GM23338 (cell line): ENCODE measurements around the gene OXCT2.

ENCODE experiments used
- ETS1 ChIP-seq: IDR thresholded peaks from 2 replicates; pipeline ENCODE4 v1.6.1; 2016; ENCODE audit warnings: antibody characterized with exemption
- EZH2phosphoT487 ChIP-seq: fragments of 200-600 bp; sonication (generic); IDR thresholded peaks from one replicate; pipeline ENCODE4 v1.8.1; 2018; ENCODE audit warnings: antibody characterized with exemption; ENCODE audit not compliant: unreplicated experiment
- TF ChIP-seq, protein P1 (sequence below), 2 experiments: fragments of 200-600 bp in 1 of 2; sonication (generic) in 1 of 2; conservative IDR thresholded peaks; 2 replicates each; pipeline versions ENCODE4 v1.5.1 to v1.6.1; 2016 to 2017; ENCODE audit warnings: antibody characterized with exemption in 2 of 2, low read depth in 2 of 2, mild to moderate bottlenecking in 2 of 2, moderate library complexity in 1 of 2

- TF ChIP-seq EZH2phosphoT487 (no peak), ETS1 (no peak)
- TF ChIP-seq, protein P1, sequence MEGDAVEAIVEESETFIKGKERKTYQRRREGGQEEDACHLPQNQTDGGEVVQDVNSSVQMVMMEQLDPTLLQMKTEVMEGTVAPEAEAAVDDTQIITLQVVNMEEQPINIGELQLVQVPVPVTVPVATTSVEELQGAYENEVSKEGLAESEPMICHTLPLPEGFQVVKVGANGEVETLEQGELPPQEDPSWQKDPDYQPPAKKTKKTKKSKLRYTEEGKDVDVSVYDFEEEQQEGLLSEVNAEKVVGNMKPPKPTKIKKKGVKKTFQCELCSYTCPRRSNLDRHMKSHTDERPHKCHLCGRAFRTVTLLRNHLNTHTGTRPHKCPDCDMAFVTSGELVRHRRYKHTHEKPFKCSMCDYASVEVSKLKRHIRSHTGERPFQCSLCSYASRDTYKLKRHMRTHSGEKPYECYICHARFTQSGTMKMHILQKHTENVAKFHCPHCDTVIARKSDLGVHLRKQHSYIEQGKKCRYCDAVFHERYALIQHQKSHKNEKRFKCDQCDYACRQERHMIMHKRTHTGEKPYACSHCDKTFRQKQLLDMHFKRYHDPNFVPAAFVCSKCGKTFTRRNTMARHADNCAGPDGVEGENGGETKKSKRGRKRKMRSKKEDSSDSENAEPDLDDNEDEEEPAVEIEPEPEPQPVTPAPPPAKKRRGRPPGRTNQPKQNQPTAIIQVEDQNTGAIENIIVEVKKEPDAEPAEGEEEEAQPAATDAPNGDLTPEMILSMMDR (conservative IDR thresholded peaks at IDR 0.05; ENCODE audit: low read depth in 2 of 2): no peak
Measured at GRCh38 chr1:39752703-39753102, 18.4 kb downstream of the OXCT2 start.
